ENCODE data around the gene RMI1.
A peak's percentile ranks its signal among the peaks of the same experiment; 100 is the strongest.
"Not testable (repeated sequence)": the region's sequence is repeated elsewhere in the genome, so short reads cannot be mapped to it uniquely, and the experiment has no call there.

Gene RMI1

GRCh38 chr9:83980395-83981125, at the start of gene RMI1:
Gene RMI1 (plus strand): TSS chr9:83980805. CDS start chr9:84000987, 20,182 bp downstream.
- DNase-seq (ENCODE audit: low read depth in 3 of 3): peak; percentile 99 to 100 (median 99)

- DNase-seq (ENCODE audit: low read depth in 3 of 3): no peak
These were observed 49.7 kb upstream of the RMI1 start for GRCh38 chr9:83930881-83931280.

GRCh38 chr9:83932011-83932410, 48.6 kb upstream of the RMI1 start:
- no peak for DNase-seq (ENCODE audit: low read depth in 3 of 3)

GRCh38 chr9:83932851-83933250, 47.8 kb upstream of the RMI1 start:
- no peak for DNase-seq (ENCODE audit: low read depth in 3 of 3)

- DNase-seq (ENCODE audit: low read depth in 3 of 3): no peak
These were observed 46.8 kb upstream of the RMI1 start for GRCh38 chr9:83933790-83934189.

- no peak for DNase-seq (ENCODE audit: low read depth in 3 of 3)
These were observed 45.9 kb upstream of the RMI1 start for GRCh38 chr9:83934569-83935275.

GRCh38 chr9:83935276-83935935, 45.2 kb upstream of the RMI1 start:
- DNase-seq (ENCODE audit: low read depth in 3 of 3): no peak

- no peak for DNase-seq (ENCODE audit: low read depth in 3 of 3)
These were observed 44.1 kb upstream of the RMI1 start for GRCh38 chr9:83936523-83936922.

- DNase-seq (ENCODE audit: low read depth in 3 of 3): peak in 1 of 3 donors; percentile 17
These were observed 42.6 kb upstream of the RMI1 start for GRCh38 chr9:83937861-83938455.

GRCh38 chr9:83940590-83941303, 39.9 kb upstream of the RMI1 start:
- DNase-seq (ENCODE audit: low read depth in 3 of 3): no peak

GRCh38 chr9:83948096-83948495, 32.5 kb upstream of the RMI1 start:
- DNase-seq (ENCODE audit: low read depth in 3 of 3): not testable (repeated sequence)

- peak in 1 of 3 donors; percentile 17 for DNase-seq (ENCODE audit: low read depth in 3 of 3)
These were observed 24.5 kb upstream of the RMI1 start for GRCh38 chr9:83956086-83956435.

- DNase-seq (ENCODE audit: low read depth in 3 of 3): peak in 2 of 3 donors; percentile 29 to 53
These were observed 24.0 kb upstream of the RMI1 start for GRCh38 chr9:83956436-83957247.

- DNase-seq (ENCODE audit: low read depth in 3 of 3): no peak
These were observed 23.4 kb upstream of the RMI1 start for GRCh38 chr9:83957248-83957513.

- no peak for DNase-seq (ENCODE audit: low read depth in 3 of 3)
These were observed 21.5 kb upstream of the RMI1 start for GRCh38 chr9:83959061-83959460.

- DNase-seq (ENCODE audit: low read depth in 3 of 3): no peak
These were observed 19.6 kb upstream of the RMI1 start for GRCh38 chr9:83960991-83961390.

GRCh38 chr9:83962165-83962564, 18.4 kb upstream of the RMI1 start:
- DNase-seq (ENCODE audit: low read depth in 3 of 3): no peak

- no peak for DNase-seq (ENCODE audit: low read depth in 3 of 3)
These were observed 15.6 kb upstream of the RMI1 start for GRCh38 chr9:83964973-83965349.

GRCh38 chr9:83965350-83966208, 15.0 kb upstream of the RMI1 start:
- no peak for DNase-seq (ENCODE audit: low read depth in 3 of 3)

- no peak for DNase-seq (ENCODE audit: low read depth in 3 of 3)
These were observed 14.4 kb upstream of the RMI1 start for GRCh38 chr9:83966209-83966582.

Data from stimulated activated CD4-positive, alpha-beta T cell treated with anti-CD3 and anti-CD28 coated beads, TNF-alpha, amount 100 ng/mL, for 48 hours (primary cell).